Endothelial cell of umbilical vein (primary cell): ENCODE data around the gene DGCR6. TPM values are rescaled to one million over a fixed set of nuclear protein-coding genes. Genes with fewer than 3 reads are reported as not detected.
"Not testable (repeated sequence)": the region's sequence is repeated elsewhere in the genome, so short reads cannot be mapped to it uniquely, and the experiment has no call there.

Experiments used
- BruUV-seq: library from RNA; stranded (reverse); fragments of 400-500 nt; replicated peaks from 2 replicates; lab custom pipeline; 2021; lab: Mats Ljungman, UMichigan
- CTCF ChIA-PET: fragments of 300-600, 350-600 bp; sonication (Branson Sonifier 250); formaldehyde crosslinking; loops from one replicate; lab custom pipeline; 2021; ENCODE audit warnings: antibody characterized with exemption, inconsistent platforms; lab: Charles Lee
- POLR2A ChIA-PET: fragments of 300-600, 350-600 bp; sonication (Branson Sonifier 250); formaldehyde crosslinking; loops from one replicate; lab custom pipeline; 2021; ENCODE audit warnings: antibody characterized with exemption, inconsistent platforms; lab: Charles Lee
- DNase-seq: peaks from one replicate; pipeline ENCODE4 v3.0.0-alpha.2; 2011; ENCODE audit warnings: low read depth, low spot score
- FAIRE-seq: peaks from 2 replicates; lab custom pipeline; 2011; peaks lifted over from hg19 to GRCh38; lab: Jason Lieb, UNC
- H2AFZ ChIP-seq: 2 replicates; pipeline ENCODE4 v1.6.0; 2012; ENCODE audit warnings: low read depth, low read length, control low read depth, inconsistent platforms
- H3K27ac ChIP-seq: 2 replicates; pipeline ENCODE4 v1.5.1; 2011; ENCODE audit warnings: low read depth, mild to moderate bottlenecking, control low read depth, low read length, moderate library complexity; ENCODE audit not compliant: insufficient read depth
- H3K27me3 ChIP-seq, 2 experiments: 2 replicates each; pipeline versions ENCODE4 v1.6.0 to v1.6.1; 2011; ENCODE audit warnings: low read length in 2 of 2, mixed read lengths in 1 of 2; ENCODE audit not compliant: control insufficient read depth in 2 of 2, insufficient read depth in 2 of 2
- H3K36me3 ChIP-seq, 2 experiments: 2 replicates in 1 of 2; 3 replicates in 1 of 2; pipeline ENCODE4 v1.5.1; 2011; ENCODE audit warnings: low read length in 2 of 2, mild to moderate bottlenecking in 1 of 2, moderate library complexity in 1 of 2; ENCODE audit not compliant: control insufficient read depth in 2 of 2, insufficient read depth in 2 of 2; ENCODE audit errors: extremely low read depth in 1 of 2
- H3K4me1 ChIP-seq: 3 replicates; pipeline ENCODE4 v1.5.1; 2011; ENCODE audit warnings: mild to moderate bottlenecking, low read length; ENCODE audit not compliant: control insufficient read depth, insufficient read depth; ENCODE audit errors: extremely low read depth
- H3K4me2 ChIP-seq: 2 replicates; pipeline ENCODE4 v1.6.1; 2011; ENCODE audit warnings: low read length, control low read depth, mixed read lengths; ENCODE audit not compliant: insufficient read depth
- H3K4me3 ChIP-seq, 3 experiments: fragments of 200-600 bp in 1 of 3; sonication (generic), shearing (Covaris generic) in 1 of 3; replicated peaks in 1 of 3; 2 replicates each; pipeline ENCODE4 v1.5.1; 2011 to 2016; ENCODE audit warnings: control low read depth in 3 of 3, low read length in 3 of 3, mild to moderate bottlenecking in 2 of 3, inconsistent platforms in 1 of 3, low read depth in 1 of 3, moderate library complexity in 1 of 3; ENCODE audit not compliant: insufficient read depth in 1 of 3
- H3K79me2 ChIP-seq: 2 replicates; pipeline ENCODE4 v1.6.0; 2012; ENCODE audit warnings: low read length, inconsistent platforms; ENCODE audit not compliant: control insufficient read depth, insufficient read depth
- H3K9ac ChIP-seq: replicated peaks from 2 replicates; pipeline ENCODE3; 2011; ENCODE audit warnings: low read length, control low read depth; ENCODE audit not compliant: insufficient read depth; ENCODE audit errors: extremely low read depth
- H3K9me1 ChIP-seq: replicated peaks from 3 replicates; pipeline ENCODE4 v1.6.0; 2011; ENCODE audit warnings: mild to moderate bottlenecking, low read length; ENCODE audit not compliant: control insufficient read depth, insufficient read depth; ENCODE audit errors: extremely low read depth
- H3K9me3 ChIP-seq: replicated peaks from 2 replicates; pipeline ENCODE4 v1.5.1; 2012; ENCODE audit warnings: low read length, inconsistent platforms; ENCODE audit not compliant: control insufficient read depth, insufficient read depth
- H4K20me1 ChIP-seq: replicated peaks from 2 replicates; pipeline ENCODE3; 2011; ENCODE audit warnings: mild to moderate bottlenecking, low read length; ENCODE audit not compliant: control insufficient read depth, insufficient read depth; ENCODE audit errors: extremely low read depth
- dilution Hi-C: fragments of 300-500 bp; cut with MboI; formaldehyde crosslinking; loops from one replicate; pipeline ENCODE4 v1.15.0; 2019; ENCODE audit warnings: low sequenced_read_pairs; ENCODE audit not compliant: extremely low pct_ligation_motif_present
- intact Hi-C: fragments of 100-400 bp; cut with micrococcal nuclease; formaldehyde crosslinking; loops from one replicate; pipeline ENCODE4 v1.10.0; 2022
- polyA plus RNA-seq, 4 experiments: library from polyadenylated mRNA; depleted of rRNA in 3 of 4; stranded (reverse) in 3 of 4; unstranded in 1 of 4; fragments of >200 nt; gene quantifications; 2 replicates each; pipeline versions ENCODE4 v1.2.1 to v1.2.3, GENCODE V29; 2011 to 2012; ENCODE audit warnings: missing spikeins in 1 of 4
- total RNA-seq: library from RNA; stranded (reverse); gene quantifications from 2 replicates; pipeline ENCODE4 v1.2.3, GENCODE V29; 2021

DGCR6 gene
- total and polyA plus RNA-seq, 2 donors (not counting 3 experiments of a cell fraction or from before 2014, with no cell fraction given) = 0.95 to 1.1 TPM

DNA sequence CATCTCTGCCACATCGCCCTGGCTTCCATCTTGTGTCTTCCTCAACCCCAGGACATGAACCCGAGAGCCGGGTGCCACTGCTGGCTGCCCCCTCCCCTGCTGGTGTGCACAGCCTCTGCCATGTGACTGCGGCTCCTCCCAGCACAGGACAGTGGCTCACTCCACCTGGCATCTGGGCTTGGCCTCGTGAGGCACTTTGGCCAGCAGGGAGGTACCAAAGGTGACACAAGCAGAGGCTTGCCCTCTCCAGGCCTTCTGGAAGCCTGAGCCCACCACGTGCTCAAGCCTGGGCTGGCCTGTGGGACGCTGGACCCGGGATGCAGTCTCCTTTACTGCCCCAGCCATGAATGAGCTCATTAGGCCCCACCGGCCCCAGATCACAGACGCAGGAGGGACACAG, 8.4 kb downstream of the DGCR6 start:
- POLR2A ChIA-PET, H3K27me3 ChIP-seq, H3K9me3 ChIP-seq, H3K27ac ChIP-seq, DNase-seq, BruUV-seq, CTCF ChIA-PET, H3K9me1 ChIP-seq, dilution Hi-C loops, intact Hi-C loops, H3K79me2 ChIP-seq, H3K9ac ChIP-seq, H2AFZ ChIP-seq, H3K36me3 ChIP-seq, H4K20me1 ChIP-seq, H3K4me3 ChIP-seq, FAIRE-seq, H3K4me2 ChIP-seq, H3K4me1 ChIP-seq: not testable (repeated sequence)

DNA sequence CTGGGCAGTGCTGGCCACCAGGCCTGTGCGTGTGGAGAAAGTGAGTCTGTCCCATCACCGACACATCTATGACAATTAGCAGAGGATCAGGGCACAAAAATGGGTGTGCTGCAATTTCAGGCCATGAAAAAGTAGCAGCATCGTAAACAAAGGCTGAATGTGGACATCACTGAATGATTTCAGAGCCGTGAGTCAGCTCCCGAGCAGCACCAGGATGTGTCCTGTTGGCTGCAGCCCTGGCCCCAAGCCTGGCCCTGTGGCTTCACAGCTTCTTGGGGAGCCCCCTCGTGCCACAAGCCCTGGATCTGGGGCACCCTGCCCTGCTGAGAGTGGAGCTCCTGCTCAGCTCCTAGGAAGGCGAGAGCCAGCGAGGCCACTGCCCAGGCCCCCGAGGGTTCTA, 9.4 kb downstream of the DGCR6 start:
- DNase-seq, H3K9me3 ChIP-seq, H3K27ac ChIP-seq, dilution Hi-C loops, H4K20me1 ChIP-seq, H3K36me3 ChIP-seq, H3K4me2 ChIP-seq, H3K9ac ChIP-seq, H3K4me3 ChIP-seq, H3K9me1 ChIP-seq, H3K79me2 ChIP-seq, POLR2A ChIA-PET, intact Hi-C loops, CTCF ChIA-PET, H2AFZ ChIP-seq, BruUV-seq, H3K27me3 ChIP-seq, H3K4me1 ChIP-seq: not testable (repeated sequence)
- FAIRE-seq = peak; percentile 67

DNA sequence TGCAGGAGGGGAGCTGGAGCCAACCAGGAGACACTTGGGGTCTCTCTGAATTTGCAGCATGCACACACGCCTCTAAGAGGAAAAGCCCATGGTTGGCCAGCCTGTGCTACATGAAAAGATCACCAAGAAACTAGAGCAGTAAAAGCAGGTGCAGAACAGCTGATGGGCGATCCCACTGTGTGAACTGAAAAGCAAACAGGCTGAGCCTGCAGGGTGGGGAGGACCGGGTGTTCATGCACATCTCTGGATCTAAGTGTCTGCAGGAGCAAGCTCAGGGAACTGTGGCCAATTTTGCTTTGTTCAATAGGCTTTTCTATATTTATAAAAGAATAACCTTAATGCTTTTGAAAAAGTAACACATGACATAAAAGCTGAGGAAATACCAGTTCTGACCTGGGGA, 11.7 kb downstream of the DGCR6 start:
- H3K4me1 ChIP-seq, dilution Hi-C loops, intact Hi-C loops: not testable (repeated sequence)

DNA sequence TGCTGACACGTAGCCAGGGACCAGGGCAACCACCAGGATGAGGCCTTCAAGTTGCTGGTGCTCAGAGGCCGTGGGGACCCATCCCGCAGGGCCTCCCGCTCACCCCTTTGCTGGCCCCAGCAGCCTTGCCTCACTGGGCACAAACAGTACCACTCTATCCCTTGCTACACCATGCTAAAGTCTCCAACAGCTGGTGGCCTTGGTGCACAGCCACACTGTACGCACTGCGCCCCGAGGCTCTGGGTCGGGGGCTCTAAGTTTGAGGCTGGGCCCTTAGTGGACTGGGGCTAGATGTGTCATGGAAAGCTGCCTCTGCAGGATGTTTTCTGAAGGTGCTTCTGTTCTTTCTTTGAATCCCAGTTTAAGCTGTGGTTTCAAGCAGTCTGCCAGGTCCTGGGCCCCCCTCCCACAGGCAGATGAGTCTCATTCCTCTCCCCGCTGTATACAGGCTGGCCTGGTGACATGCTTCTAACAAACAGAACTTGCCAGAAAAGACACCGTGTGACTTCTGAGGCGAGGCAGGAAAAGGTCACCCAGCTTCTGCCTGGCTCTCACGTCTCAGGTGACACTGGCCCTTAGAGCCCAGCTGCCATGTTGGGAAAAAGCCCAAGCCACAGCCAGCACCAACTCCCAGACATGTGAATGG, 14.3 kb downstream of the DGCR6 start:
- H3K9me3 ChIP-seq, H3K27ac ChIP-seq, intact Hi-C loops, POLR2A ChIA-PET, H3K36me3 ChIP-seq, H3K9me1 ChIP-seq, H3K27me3 ChIP-seq, CTCF ChIA-PET, H3K4me2 ChIP-seq, dilution Hi-C loops, FAIRE-seq, H3K4me1 ChIP-seq, BruUV-seq, H3K4me3 ChIP-seq, DNase-seq, H4K20me1 ChIP-seq, H3K79me2 ChIP-seq, H2AFZ ChIP-seq, H3K9ac ChIP-seq: not testable (repeated sequence)

More for the DNA sequence above, 11.7 kb downstream of the DGCR6 start:
- CTCF ChIA-PET, H4K20me1 ChIP-seq, H2AFZ ChIP-seq, H3K9me1 ChIP-seq, H3K36me3 ChIP-seq, POLR2A ChIA-PET, H3K9ac ChIP-seq, H3K4me3 ChIP-seq, FAIRE-seq, H3K79me2 ChIP-seq, H3K4me2 ChIP-seq, BruUV-seq, H3K27ac ChIP-seq, H3K27me3 ChIP-seq, DNase-seq, H3K9me3 ChIP-seq: not testable (repeated sequence)
